Measurements from ENCODE around the gene DHX9.

Gene DHX9

GRCh38 chr1:182884872-182885271 is 45.7 kb downstream of the DHX9 start:
- DNase-seq (ENCODE audit: low read depth), result no peak
- H3K4me3 ChIP-seq (ENCODE audit: control insufficient read depth, low read depth, low read length), result no peak overlapping the region
- no peak for TF ChIP-seq CTCF (conservative IDR thresholded peaks at IDR 0.05; ENCODE audit: control insufficient read depth, insufficient read depth, low read depth, low read length)

GRCh38 chr1:182885591-182885990 is 46.4 kb downstream of the DHX9 start:
- no peak for DNase-seq (ENCODE audit: low read depth)
- no peak overlapping the region for H3K4me3 ChIP-seq (ENCODE audit: control insufficient read depth, low read depth, low read length)
- TF ChIP-seq CTCF (conservative IDR thresholded peaks at IDR 0.05; ENCODE audit: control insufficient read depth, insufficient read depth, low read depth, low read length), result no peak

GRCh38 chr1:182886985-182887384 is 47.8 kb downstream of the DHX9 start:
- no peak for DNase-seq (ENCODE audit: low read depth)
- TF ChIP-seq CTCF (conservative IDR thresholded peaks at IDR 0.05; ENCODE audit: control insufficient read depth, insufficient read depth, low read depth, low read length), result no peak
- H3K4me3 ChIP-seq (ENCODE audit: control insufficient read depth, low read depth, low read length), result no peak overlapping the region

GRCh38 chr1:182888736-182889531 is 49.8 kb downstream of the DHX9 start:
- peak; percentile 45 for DNase-seq (ENCODE audit: low read depth)
- H3K4me3 ChIP-seq (ENCODE audit: control insufficient read depth, low read depth, low read length), result no peak overlapping the region
- TF ChIP-seq CTCF (conservative IDR thresholded peaks at IDR 0.05; ENCODE audit: control insufficient read depth, insufficient read depth, low read depth, low read length), result no peak

- DNase-seq (ENCODE audit: low read depth), result peak; percentile 5
- H3K4me3 ChIP-seq (ENCODE audit: control insufficient read depth, low read depth, low read length), result no peak overlapping the region
- TF ChIP-seq CTCF (conservative IDR thresholded peaks at IDR 0.05; ENCODE audit: control insufficient read depth, insufficient read depth, low read depth, low read length), result no peak
Observed at GRCh38 chr1:182889997-182890396, 50.9 kb downstream of the DHX9 start.

GRCh38 chr1:182890927-182891610 is 51.9 kb downstream of the DHX9 start:
- DNase-seq (ENCODE audit: low read depth), result no peak
- H3K4me3 ChIP-seq (ENCODE audit: control insufficient read depth, low read depth, low read length), result no peak overlapping the region
- no peak for TF ChIP-seq CTCF (conservative IDR thresholded peaks at IDR 0.05; ENCODE audit: control insufficient read depth, insufficient read depth, low read depth, low read length)
